ENCODE measurements around the gene PIGS. TPM values are rescaled to one million over a fixed set of nuclear protein-coding genes. Genes with fewer than 3 reads are reported as not detected.

The PIGS gene
- total and polyA plus RNA-seq, 9 of the 15 experiments (the other 6 are each of a cell fraction or from before 2014, with no cell fraction given): 47.5 to 138 (median 57.6) TPM

GRCh38 chr17:28507567-28508203, 63.6 kb downstream of the PIGS start:
- no peaks in the 10 kb centered on the region for H3K36me3 ChIP-seq (ENCODE audit: control insufficient read depth, insufficient read depth, low read length)
- no peak overlapping the region for H3K9ac ChIP-seq (ENCODE audit: insufficient read depth in 1 of 2, low read depth in 2 of 2, low read length in 2 of 2)
- CTCF ChIA-PET (ENCODE audit: low intra/inter-chr PET ratio): no interaction called here
- no peaks in the 10 kb centered on the region for H3K79me2 ChIP-seq (ENCODE audit: control insufficient read depth, insufficient read depth, low read length)
- H3K9me3 ChIP-seq (replicated peaks; ENCODE audit: control insufficient read depth, insufficient read depth, low read depth, low read length): no peaks in the 10 kb centered on the region
- H2AFZ ChIP-seq (ENCODE audit: low read depth, low read length): no peak overlapping the region
- H3K27ac ChIP-seq (ENCODE audit: extremely low read depth, low read depth, low read length): no peak overlapping the region
- intact Hi-C loops (cut with micrococcal nuclease) (no loop called here), in situ Hi-C loops (cut with MboI) (no loop called here)
- DNase-seq (ENCODE audit: extremely low read depth in 1 of 4, low spot score in 3 of 4) (peak in 2 of 4 experiments; percentile 50), ATAC-seq (peak; percentile 47), FAIRE-seq (no peak)
- H3K9me1 ChIP-seq (ENCODE audit: control insufficient read depth, insufficient read depth, low read length): no peaks in the 10 kb centered on the region
- H3K4me3 ChIP-seq: no peak overlapping the region
- H3K27me3 ChIP-seq (ENCODE audit: control insufficient read depth in 2 of 2, insufficient read depth in 2 of 2, low read length in 2 of 2): peaks cover 32 to 60% of the 10 kb centered on the region in 2 experiments
- H3K4me1 ChIP-seq (replicated peaks in 1 of 2; ENCODE audit: control insufficient read depth in 2 of 2, insufficient read depth in 2 of 2, low read length in 2 of 2): peaks cover 0 to 9% of the 10 kb centered on the region in 2 experiments; a peak in 1 of 5 replicates
- H3K4me2 ChIP-seq (ENCODE audit: insufficient read depth, low read length): no peak overlapping the region
- BruUV-seq (replicated peaks): no TSS peak
- H4K20me1 ChIP-seq (replicated peaks; ENCODE audit: control insufficient read depth, insufficient read depth, low read length): peaks cover 16% of the 10 kb centered on the region
- POLR2A ChIA-PET: interaction anchor here (0.6 to 0.7 kb wide), 3 partner anchors 28 to 971 kb away, joined by 3 to 4 read pairs (median 3); no protein-coding TSS in a partner anchor
- 0% methylated on average over 11 of the region's 24 CpGs for WGBS (ENCODE audit: insufficient coverage, low coverage, missing lambda C conversion rate)
- TF ChIP-seq TEAD1 (CRISPR knock-in tag; IDR thresholded peaks at IDR 0.05) (no peak), IFI16 (CRISPR knock-in tag; IDR thresholded peaks at IDR 0.05) (no peak), ATF4 (CRISPR knock-in tag; IDR thresholded peaks at IDR 0.05) (no peak), MEF2A (IDR thresholded peaks at IDR 0.05; ENCODE audit: control insufficient read depth, low read depth, low read length) (no peak), DNMT1 (IDR thresholded peaks at IDR 0.05) (no peak), E2F4 (CRISPR knock-in tag; IDR thresholded peaks at IDR 0.05; ENCODE audit: low read depth) (no peak), NFXL1 (CRISPR knock-in tag; IDR thresholded peaks at IDR 0.05) (no peak), PTTG1 (tag; IDR thresholded peaks at IDR 0.05; ENCODE audit: low read depth) (no peak), POLR3A (IDR thresholded peaks at IDR 0.05; ENCODE audit: borderline replicate concordance, extremely low read depth, insufficient read depth, insufficient read length) (no peak), HDAC6 (IDR thresholded peaks at IDR 0.05; ENCODE audit: low read depth, low read length) (no peak), SREBF1 (IDR thresholded peaks at IDR 0.05; ENCODE audit: borderline replicate concordance, low read depth, low read length) (no peak), SP2 (IDR thresholded peaks at IDR 0.05; ENCODE audit: extremely low read depth, low read depth, low read length, poor library complexity, severe bottlenecking) (no peak), ZBTB43 (CRISPR knock-in tag; IDR thresholded peaks at IDR 0.05) (no peak), GATA2 (CRISPR knock-in tag; IDR thresholded peaks at IDR 0.05) (no peak), DIDO1 (tag; IDR thresholded peaks at IDR 0.05; ENCODE audit: low read depth) (no peak)
- TF ChIP-seq, protein P1, sequence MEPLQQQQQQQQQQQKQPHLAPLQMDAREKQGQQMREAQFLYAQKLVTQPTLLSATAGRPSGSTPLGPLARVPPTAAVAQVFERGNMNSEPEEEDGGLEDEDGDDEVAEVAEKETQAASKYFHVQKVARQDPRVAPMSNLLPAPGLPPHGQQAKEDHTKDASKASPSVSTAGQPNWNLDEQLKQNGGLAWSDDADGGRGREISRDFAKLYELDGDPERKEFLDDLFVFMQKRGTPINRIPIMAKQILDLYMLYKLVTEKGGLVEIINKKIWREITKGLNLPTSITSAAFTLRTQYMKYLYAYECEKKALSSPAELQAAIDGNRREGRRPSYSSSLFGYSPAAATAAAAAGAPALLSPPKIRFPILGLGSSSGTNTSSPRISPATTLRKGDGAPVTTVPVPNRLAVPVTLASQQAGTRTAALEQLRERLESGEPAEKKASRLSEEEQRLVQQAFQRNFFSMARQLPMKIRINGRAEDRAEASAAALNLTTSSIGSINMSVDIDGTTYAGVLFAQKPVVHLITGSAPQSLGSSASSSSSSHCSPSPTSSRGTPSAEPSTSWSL (CRISPR knock-in tag; IDR thresholded peaks at IDR 0.05; ENCODE audit: borderline replicate concordance): no peak
